Left forelimb (tissue), 1 donor: ENCODE results near the gene FMNL2.

Experiments used
- DNase-seq: peaks from one replicate; pipeline ENCODE4 v3.0.0-alpha.2; 2018; ENCODE audit warnings: low spot score

The FMNL2 gene

DNA sequence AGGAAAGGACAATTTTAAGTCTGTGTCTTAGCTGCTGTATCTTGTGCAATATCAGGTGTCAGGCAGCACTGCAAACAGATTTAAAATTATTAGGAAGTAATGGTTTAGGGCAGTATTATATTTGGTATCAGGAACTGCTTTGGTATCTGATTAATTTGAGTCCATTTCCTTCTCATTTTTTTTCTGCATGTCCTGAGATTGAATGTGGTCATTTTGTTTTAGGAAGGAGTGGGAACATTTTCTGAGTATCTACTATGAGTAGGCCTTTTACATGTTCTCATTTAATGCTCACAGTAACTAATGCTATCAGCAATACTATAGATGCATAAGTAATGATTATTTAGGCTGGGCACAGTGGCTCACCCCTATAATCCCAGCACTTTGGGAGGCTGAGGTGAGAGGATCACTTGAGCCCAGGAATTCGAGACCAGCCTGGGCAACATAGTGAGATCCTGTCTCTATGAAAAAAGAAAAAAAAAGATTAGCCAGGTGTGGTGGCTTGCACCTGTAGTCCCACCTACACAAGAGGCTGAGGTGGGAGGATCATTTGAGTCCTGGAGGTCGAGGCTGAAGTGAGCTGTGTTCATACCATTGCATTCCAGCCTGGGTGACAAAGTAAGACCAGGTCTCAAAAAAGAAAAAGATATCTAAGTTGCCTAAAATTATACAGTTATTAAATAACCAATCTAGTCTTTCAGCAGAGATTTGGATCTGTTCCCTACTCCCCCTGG lies 4.7 kb downstream of the FMNL2 start:
- DNase-seq: no peak

DNA sequence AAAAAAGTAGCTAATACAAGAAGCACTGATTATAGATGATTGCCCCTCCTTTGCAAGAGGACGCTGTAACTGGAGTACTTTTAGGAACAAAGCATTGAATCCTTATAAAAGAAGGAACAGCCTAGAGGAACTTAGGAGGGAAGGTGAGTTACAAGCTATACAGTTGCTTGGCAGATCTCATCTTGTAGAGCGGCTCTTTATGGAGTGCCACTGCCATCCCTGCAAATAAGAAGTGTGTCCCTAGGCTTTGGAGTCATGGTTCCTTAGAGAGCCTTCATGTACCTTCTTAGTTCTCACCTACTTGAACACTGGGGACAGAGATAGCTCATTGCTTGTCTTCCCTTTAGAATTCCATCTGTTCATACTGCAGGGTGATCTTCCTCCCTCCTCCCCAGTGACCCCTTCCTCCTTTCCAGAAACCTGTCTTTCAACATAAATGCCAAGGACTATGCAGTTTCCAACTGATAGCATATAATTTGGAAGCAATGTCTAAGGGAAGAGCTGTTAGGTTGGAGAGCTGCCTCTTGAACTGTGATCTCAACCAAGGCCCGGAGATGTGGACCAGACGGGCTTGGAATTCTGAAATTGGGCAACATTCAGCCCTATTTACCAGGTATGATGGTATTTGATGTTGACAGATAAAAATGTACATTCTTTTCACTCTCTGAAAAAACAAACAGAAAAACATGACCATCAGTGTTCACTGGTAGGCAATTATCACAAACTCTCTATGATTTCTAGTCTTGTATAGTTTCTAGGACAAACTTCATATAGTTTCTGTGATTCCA lies 7.5 kb downstream of the FMNL2 start:
- DNase-seq: no peak

DNA sequence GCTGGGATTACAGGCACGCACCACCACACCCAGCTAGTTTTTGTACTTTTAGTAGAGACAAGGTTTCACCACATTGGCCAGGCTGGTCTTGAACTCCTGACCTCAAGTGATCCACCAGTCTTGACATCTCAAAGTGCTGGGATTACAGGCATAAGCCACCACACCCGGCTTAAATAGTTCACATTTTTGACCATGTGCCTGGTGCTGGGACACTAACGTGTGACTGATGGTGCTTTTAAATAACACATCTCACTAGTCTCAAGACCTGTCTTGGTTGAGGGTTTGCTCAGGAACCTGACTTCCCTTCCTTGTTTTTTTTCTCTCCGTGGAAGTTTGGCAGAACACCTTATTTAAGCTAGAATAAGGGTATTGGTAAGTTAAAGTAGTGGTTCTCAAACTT lies 8.5 kb downstream of the FMNL2 start:
- DNase-seq: no peak

DNA sequence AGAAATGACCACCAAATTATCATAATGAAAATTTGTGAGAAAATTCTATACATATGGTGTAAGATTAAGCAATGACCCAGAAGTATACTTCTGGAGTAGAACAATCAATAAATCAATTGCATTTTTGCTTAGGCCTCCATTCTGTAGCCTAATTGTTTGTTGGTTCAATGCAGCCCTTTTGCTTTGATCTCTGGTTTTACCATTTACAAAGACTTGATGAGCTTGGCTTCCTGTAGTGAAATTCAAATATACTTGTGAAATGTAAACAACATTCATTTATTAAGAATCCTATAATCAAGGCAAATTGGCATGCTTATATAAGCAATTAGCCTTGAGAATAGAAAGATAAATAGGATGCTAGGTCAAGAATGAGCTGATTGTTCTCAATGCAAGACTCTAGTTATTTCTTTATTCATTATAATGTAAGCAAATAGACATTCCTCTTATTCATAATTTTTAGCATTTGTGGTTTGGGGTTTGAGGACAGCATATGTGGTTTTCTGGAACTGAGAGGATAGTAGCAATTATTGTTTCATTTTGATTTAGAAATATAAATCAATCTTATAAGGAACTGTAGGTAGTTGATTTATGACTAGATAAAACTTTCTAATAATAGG lies 9.7 kb downstream of the FMNL2 start:
- no peak for DNase-seq

DNA sequence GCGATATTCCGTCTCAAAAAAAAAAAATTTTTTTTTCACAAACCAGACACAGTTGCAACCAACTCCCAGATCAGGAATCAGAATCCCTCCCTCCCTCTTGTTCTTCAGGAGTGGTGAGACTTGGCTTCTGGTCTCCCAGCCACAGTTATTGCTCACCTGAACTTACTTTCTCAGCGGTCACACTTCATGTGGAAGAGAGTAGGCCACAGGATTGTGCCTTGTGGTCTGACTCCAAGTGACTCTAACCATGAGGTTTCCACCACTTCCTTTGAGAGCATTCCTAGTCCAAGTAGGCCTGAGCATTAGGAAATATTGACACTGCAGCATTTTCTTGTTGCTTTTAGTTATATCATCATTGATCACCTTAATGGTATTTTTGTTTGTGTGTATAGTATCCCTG lies 12.1 kb downstream of the FMNL2 start:
- no peak for DNase-seq

DNA sequence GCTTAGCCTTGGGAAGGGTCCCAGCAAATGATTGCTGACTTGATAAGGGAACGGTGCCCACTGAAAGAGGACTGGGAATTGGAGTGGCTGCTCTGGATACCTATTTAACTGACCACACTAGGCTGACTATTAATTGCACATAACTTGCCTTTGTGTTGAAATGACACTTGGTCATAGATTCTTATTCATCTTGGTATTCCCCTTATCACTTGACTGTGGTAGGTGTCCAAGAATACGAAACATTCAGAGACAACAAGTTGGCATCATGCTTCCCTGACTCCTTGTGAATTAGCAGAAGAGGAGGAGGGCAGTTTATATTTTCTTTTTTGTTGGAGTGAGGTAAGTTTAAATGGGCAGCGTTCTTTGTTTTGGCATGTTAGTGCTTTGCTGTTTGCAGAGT lies 13.4 kb downstream of the FMNL2 start:
- DNase-seq: no peak

DNA sequence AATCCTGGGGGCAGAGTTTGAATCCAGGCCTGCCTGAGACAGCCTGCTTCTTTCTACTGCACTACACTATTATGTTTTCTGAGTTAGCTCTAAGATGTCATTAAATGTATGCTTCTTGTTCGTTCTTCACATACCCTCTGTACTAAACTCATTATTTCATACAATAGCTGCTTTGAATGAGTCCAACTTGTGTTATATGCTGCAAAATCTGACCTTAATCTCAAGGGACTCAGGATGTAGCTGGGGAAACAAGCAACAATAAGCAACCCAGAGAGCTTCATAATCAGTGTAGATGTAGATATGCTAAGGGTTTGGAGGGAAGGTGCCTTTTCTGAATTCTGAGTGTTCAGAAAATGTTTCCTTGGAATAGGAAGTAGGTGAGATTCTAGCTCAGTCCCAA lies 14.4 kb downstream of the FMNL2 start:
- no peak for DNase-seq

DNA sequence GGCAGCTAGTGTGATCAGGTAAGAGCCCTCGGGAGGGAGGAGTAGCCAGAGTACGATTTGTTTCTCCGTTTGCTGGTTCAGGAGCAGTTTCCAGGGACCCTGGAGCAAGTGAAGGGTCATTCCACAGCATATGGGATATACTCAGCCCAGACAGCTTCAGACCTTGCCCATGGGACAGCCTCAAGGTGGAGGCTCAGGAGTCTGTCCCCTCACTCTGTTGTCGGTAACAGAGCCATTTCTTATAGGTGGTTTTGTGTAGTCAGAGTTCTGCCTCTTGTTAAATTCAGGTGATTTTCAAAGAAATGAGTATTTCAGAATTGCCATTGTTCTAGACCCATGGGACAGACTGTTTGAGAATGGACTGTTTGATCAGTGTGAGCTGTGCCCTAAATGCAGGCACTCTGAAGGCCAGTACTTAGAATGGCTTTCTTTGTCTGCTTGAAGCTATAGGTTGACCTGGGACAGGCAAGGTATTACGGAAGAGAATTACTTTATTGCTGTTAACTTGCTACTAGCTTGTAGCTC lies 15.2 kb downstream of the FMNL2 start:
- DNase-seq: no peak

DNA sequence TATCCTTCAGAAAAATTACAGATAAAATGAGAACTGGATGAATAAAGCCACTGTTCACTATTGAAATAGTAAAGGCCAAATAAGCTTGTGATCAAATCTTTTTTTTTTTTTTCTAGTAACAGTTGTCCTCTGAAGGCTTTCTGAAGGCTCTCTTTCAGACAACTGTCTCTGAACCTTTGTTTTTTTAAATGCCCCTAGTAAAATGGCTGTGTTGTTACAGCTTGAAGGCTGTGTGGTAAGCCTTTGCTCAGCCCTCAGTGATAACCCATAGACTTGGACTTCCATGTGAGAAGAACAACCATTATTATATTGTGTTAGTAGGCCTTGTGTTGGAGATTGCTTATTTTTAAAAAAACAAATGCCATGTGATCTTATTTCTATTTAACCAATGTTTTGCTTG lies 17.6 kb downstream of the FMNL2 start:
- DNase-seq: no peak

DNA sequence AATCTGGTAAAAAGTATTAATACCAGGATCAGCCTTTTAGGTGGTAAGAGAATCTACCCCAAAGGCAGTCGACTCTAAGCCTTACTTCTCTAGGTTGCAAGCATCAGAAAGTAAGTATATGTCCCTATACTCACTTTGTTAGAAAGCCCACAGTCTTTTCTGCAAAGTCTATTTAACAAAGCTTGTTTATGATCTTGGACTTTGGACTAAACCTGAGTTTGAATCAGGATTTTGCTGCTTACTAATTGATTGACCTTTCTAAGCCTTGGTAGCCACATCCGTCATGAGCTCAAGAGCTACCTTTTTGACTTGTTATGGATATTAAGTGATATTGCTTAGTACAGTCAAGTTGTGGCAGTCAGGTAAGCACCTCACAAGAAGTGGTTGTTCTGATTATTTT lies 18.4 kb downstream of the FMNL2 start:
- no peak for DNase-seq

DNA sequence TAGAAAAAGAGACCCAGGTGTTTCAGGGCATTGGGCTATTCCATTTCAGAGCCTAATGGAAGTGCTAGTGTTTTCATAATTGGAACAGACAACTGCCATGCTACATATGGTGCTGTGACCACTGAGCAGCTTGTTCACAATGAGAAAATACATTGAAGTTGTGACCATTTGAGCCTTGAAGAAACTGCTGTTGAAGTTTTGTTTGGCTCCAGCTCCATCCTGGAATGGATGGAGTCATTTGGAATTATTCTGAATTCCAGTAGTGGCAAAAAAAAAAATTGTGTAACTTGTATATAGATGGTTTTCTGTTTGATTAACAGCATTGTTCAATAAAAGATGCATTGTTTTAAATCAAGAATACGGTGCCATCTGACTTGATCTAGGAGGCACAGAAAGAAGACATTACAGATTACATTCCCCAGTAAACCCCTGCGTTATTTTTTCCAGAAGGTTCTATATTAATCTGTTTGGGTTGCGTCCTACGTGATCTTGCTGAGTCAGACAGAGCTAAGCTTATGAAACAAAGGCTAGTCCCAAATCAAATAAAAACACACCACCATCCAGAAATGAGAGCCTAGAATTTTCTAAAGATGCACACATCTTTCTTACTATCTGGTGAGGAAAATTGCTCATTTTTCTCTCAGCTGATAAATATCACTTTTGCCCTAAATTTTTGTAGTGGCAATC lies 19.2 kb downstream of the FMNL2 start:
- no peak for DNase-seq

DNA sequence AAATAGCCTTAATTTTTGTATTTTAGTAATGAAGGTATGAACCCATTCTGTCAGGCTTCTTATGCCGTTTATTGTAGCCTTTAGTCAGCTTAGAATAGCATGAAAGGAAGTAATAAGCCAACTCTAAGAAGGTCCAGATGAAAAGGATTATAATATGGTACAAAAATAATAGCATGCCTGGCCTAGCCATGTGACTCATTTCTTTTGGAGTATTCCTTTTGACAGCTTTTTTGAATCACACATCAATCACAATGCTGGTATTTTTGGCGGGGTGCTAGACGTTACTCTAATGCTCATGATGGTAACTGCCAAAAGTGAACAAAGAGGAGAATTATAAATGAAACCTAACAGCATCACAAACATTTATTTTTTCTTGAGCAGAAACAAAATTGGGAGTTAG lies 19.9 kb downstream of the FMNL2 start:
- DNase-seq: no peak

DNA sequence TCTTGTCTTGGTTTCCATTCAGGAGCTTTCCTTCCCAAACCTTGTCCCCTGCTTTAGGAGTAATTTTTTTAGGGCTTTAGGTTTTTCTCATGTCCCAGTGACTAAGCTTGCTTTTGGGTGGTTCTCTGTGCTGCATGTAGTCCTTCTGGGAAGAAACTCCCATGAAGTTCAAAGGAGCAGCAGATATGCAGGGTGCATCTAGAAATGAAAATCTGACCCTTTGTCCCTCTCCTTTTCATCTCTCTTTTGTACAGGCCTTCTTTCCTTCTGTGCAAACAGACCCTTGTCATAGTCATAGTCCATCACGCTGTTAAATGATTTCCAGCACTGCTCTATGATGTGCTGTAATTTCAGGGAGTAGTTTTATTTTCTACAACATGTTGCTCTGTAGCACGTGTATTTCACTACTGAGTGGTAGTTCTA lies 20.4 kb downstream of the FMNL2 start:
- DNase-seq: no peak

DNA sequence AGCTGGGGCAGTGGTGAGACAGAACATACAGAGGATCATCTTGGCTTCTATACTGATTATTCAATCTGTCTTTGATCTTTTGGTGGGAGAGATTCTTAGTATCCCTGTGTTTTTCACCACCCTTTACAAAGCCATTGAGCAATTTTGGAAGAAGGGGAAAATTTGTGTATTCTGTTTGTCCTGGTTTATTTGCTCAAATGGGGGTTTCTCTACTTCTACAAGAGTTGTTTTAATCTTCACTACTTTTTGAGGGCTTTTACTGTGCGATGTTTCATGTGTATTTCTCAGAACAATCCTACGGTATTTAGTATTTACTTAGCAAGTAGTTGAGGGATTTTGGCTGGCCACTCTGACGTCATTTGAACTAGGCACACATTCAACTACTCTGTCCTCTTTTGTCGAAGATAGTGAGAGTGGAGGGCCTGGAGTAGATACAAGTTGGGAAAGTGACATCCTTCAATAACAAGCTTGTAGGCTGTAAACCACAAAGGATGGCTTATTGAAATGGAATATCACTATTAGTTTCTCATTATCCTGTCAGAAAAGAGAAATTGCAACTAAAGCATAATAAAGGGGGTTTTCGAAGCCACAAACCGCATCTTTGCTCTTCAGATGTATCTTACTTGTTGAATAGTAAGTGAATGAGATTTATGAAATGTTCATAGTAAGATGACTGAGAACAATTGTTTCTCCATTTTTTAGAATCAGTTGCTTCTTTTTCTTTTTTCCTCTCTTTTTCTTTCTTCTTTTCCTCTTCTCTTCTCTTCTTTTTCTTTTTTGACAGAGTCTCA lies 24.8 kb downstream of the FMNL2 start:
- no peak for DNase-seq

DNA sequence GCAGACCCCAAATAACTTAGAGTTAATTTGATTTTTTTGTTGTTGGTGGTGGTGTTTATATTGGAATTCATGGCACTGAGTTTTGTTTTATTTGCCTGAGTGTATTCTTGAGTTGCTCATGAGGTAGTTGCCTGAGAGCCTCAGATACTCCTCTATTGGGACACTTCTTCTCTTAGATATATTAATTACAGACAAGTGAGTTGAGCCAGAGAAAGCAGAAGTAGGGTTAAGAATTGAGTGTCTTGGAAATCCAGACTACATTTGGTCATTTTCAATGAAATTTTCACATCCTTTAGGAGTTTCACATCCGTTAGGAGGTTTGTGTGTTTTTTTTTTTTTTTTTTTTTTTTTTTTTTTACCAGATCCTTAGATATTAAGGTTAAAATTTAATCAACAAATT lies 29.0 kb downstream of the FMNL2 start:
- DNase-seq: no peak

DNA sequence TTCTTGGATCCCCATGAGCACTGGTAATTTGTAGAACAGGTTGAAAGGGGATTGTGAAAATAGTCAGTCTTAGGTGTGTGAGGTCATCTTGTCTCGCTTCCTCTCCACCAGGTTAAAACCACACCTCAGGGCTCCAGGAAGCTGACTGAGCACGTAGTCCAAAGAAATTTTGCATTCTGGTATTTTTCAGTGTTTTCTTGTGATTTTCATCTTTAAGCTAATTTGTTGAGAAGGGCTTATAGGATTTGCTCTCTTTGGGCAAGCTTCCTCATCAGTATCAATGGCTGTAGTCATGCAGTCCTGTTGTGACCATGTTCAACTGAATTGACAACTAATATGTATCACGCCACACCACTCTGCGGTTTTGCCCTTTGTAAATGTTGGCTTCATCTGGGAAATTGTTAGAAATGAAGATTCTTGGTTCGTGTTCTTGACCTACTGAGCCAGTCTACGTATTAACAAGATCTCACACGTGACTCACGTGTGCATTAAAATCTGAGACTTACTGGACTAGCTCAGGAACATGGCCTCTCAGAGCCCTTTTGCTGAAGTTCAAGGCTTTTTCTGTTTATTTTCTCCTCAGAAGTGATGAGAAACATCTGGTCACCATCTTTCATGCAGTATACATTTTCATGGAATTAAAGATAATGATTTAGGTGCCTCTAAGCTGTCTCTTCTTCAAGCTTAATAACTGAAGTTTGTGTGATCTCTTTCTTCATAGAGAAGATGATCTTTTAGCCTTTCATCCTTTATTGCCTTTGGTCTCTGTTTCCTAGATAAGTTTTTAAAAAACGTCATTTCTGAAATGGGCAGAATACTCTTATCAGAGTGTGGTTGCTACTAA lies 32.8 kb downstream of the FMNL2 start:
- no peak for DNase-seq

DNA sequence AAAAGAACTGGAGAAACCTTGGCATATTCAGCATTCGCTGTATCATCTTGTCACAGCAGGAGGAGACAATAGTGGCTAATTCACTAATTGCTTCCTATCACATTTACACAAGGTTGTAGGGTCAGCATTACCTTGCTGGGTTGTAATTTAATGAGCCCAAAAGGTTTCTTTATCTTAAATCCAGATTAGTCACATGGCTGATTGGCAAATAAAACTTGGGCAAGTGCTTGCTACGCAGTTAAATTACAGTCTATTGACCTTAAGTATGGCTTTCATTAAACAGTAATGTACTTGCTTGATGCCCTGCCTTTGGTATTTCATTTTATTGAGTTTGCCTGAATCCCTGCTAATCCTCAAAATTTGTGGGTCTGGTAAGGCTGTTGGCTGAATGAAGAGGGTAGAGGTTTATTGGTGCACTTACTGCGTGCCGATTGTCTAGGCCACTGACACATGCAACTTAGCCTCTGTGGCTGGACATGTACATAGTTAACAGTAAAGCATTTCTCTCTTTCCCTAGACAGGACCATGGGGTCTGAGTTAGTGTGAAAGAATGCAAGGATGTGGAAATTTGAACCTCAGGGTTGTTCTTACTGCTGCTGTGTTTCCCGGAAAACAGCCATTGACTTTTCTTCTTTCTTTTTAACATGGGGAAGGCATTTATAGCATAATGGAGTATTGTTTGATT lies 34.3 kb downstream of the FMNL2 start:
- DNase-seq: no peak

DNA sequence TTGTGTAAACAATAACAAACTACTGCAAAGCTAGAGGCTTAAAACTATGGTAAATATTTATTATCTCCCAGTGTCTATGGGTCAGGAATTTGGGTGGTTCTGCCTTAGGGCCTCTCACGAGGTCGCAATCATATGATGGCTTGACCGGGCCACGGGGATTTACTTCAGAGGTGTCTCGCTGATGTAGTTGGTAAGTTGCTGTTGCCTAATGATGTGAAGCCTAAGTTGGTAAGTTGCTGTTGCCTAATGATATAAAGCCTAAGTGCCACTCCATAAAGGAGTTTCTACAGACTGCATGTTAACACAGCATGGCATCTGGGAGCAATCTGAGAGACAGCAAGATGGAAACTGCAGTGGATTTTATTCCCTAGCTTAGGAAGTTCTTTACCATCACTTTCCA lies 35.8 kb downstream of the FMNL2 start:
- DNase-seq: no peak

DNA sequence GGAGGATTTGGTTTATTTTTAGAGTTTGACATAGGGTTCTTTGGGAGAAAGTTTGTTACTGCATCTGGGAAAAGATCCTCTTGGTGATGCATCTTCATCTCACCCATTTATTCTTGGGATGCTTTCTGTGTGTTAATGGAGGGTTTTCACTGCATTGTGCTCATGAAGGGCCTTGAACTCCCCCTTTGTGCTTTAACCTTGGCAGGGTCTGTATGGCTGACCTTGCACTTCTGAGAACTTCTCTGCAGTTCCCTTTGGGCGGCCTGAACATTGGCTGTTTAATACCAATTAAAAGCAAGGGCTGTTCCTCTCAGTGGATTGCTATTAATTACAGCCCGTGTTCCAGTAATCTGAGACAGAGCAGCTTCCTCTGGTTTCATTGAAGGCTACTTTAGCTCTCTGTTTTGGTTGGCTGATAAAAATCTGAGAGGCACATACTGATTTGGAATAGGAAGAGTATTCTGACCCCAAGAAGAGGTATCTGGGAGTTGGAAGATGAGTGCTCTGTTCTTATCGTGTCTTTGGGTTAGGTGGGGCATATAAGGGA lies 37.5 kb downstream of the FMNL2 start:
- no peak for DNase-seq

DNA sequence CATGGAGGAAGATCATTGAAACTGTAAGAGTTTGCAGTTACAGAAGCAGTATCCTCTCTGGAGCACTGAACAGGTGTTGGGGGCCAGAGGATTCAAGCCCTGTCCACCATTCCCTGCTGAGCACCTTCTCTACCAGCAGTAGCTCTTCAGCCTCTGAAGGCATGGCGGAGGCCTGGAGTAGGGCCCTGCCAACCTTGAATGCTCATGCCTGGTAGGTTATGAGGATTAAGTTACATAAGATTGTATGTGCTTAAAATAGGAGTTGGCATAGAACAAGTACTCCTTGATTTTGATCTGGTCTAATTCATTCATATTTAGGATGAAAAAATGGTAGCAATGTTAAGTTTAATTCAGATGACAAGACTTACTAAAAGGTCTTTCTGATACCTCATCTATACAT lies 40.2 kb downstream of the FMNL2 start:
- no peak for DNase-seq
